Measurements from ENCODE around the gene TP53TG5.
A peak's percentile ranks its signal among the peaks of the same experiment; 100 is the strongest.
"Not testable (repeated sequence)": the region's sequence is repeated elsewhere in the genome, so short reads cannot be mapped to it uniquely, and the experiment has no call there.

The TP53TG5 gene

GRCh38 chr20:45352729-45353128 is 25.4 kb downstream of the TP53TG5 start:
- Histone ChIP-seq H3K9me3 (ENCODE audit: insufficient read depth, low read length) (no peaks in the 10 kb centered on the region), H3K27me3 (ENCODE audit: low read depth, low read length) (0 out of 2 replicates have a peak, but pooled peaks cover 2% of the 10 kb centered on the region), H3K27ac (ENCODE audit: low read length) (no peak overlapping the region), H3K4me2 (ENCODE audit: low read length) (no peak overlapping the region), H3K9ac (ENCODE audit: low read length) (no peak overlapping the region), H2AFZ (ENCODE audit: low read depth, low read length) (no peak overlapping the region), H3K4me3 (ENCODE audit: low read length) (no peak overlapping the region), H4K20me1 (ENCODE audit: insufficient read depth, low read length) (no peaks in the 10 kb centered on the region), H3K36me3 (replicated peaks; ENCODE audit: low read depth, low read length) (no peaks in the 10 kb centered on the region), H3K79me2 (ENCODE audit: low read length) (no peaks in the 10 kb centered on the region), H3K4me1 (ENCODE audit: low read length) (peaks cover 21% of the 10 kb centered on the region)
- no peak for TF ChIP-seq EZH2phosphoT487 (IDR thresholded peaks at IDR 0.05; ENCODE audit: low read depth)
- TF ChIP-seq CTCF (IDR thresholded peaks at IDR 0.05; ENCODE audit: low read depth, low read length): no peak

GRCh38 chr20:45350795-45351194 is 27.3 kb downstream of the TP53TG5 start:
- not testable (repeated sequence) for H3K4me2 ChIP-seq (ENCODE audit: low read length); H3K27ac ChIP-seq (ENCODE audit: low read length); H3K27me3 ChIP-seq (ENCODE audit: low read depth, low read length); H3K9me3 ChIP-seq (ENCODE audit: insufficient read depth, low read length); H3K4me3 ChIP-seq (ENCODE audit: low read length); H3K36me3 ChIP-seq (replicated peaks; ENCODE audit: low read depth, low read length); H3K9ac ChIP-seq (ENCODE audit: low read length); H4K20me1 ChIP-seq (ENCODE audit: insufficient read depth, low read length); H2AFZ ChIP-seq (ENCODE audit: low read depth, low read length)
- Histone ChIP-seq H3K4me1 (ENCODE audit: low read length) (peaks cover 39% of the 10 kb centered on the region), H3K79me2 (ENCODE audit: low read length) (peaks cover 17% of the 10 kb centered on the region; the same call in 1 of the 2 replicates)

- TF ChIP-seq EZH2phosphoT487 (IDR thresholded peaks at IDR 0.05; ENCODE audit: low read depth) (no peak), CTCF (IDR thresholded peaks at IDR 0.05; ENCODE audit: low read depth, low read length) (no peak)
- Histone ChIP-seq H3K27me3 (ENCODE audit: low read depth, low read length) (0 out of 2 replicates have a peak, but pooled peaks cover 2% of the 10 kb centered on the region), H3K79me2 (ENCODE audit: low read length) (peaks cover 23% of the 10 kb centered on the region; the same call in 1 of the 2 replicates), H3K4me3 (ENCODE audit: low read length) (no peak overlapping the region), H3K27ac (ENCODE audit: low read length) (no peak overlapping the region), H3K4me2 (ENCODE audit: low read length) (no peak overlapping the region), H4K20me1 (ENCODE audit: insufficient read depth, low read length) (peaks cover 13% of the 10 kb centered on the region), H3K9me3 (ENCODE audit: insufficient read depth, low read length) (no peaks in the 10 kb centered on the region), H3K9ac (ENCODE audit: low read length) (no peak overlapping the region), H2AFZ (ENCODE audit: low read depth, low read length) (no peak overlapping the region), H3K36me3 (replicated peaks; ENCODE audit: low read depth, low read length) (no peaks in the 10 kb centered on the region), H3K4me1 (ENCODE audit: low read length) (peaks cover 39% of the 10 kb centered on the region)
These were observed 27.9 kb downstream of the TP53TG5 start for GRCh38 chr20:45350217-45350616.

- Histone ChIP-seq H4K20me1 (ENCODE audit: insufficient read depth, low read length) (peaks cover 28% of the 10 kb centered on the region), H3K36me3 (replicated peaks; ENCODE audit: low read depth, low read length) (peaks cover 3% of the 10 kb centered on the region), H3K4me1 (ENCODE audit: low read length) (peaks cover 36% of the 10 kb centered on the region), H3K9me3 (ENCODE audit: insufficient read depth, low read length) (no peaks in the 10 kb centered on the region), H3K27ac (ENCODE audit: low read length) (no peak within 1 kb of the TSS), H2AFZ (ENCODE audit: low read depth, low read length) (peak within 1 kb of the TSS; percentile 70), H3K27me3 (ENCODE audit: low read depth, low read length) (no peaks in the 10 kb centered on the region), H3K79me2 (ENCODE audit: low read length) (peaks cover 23% of the 10 kb centered on the region; the same call in 1 of the 2 replicates), H3K9ac (ENCODE audit: low read length) (peak within 1 kb of the TSS; percentile 78), H3K4me3 (ENCODE audit: low read length) (peak within 1 kb of the TSS; percentile 81), H3K4me2 (ENCODE audit: low read length) (peak within 1 kb of the TSS; percentile 83)
- TF ChIP-seq EZH2phosphoT487 (IDR thresholded peaks at IDR 0.05; ENCODE audit: low read depth) (no peak), CTCF (IDR thresholded peaks at IDR 0.05; ENCODE audit: low read depth, low read length) (no peak)
These were observed 30.0 kb downstream of the TP53TG5 start, which contains the start of gene SDC4 for GRCh38 chr20:45347936-45348778. TSS of gene SDC4 (minus strand) at chr20:45348424. CDS start at chr20:45348384, 40 bp downstream.
